ENCODE measurements around the gene AKT2. TPM values are rescaled to one million over a fixed set of nuclear protein-coding genes. Genes with fewer than 3 reads are reported as not detected.

Gene AKT2
- total and polyA plus RNA-seq, 10 of the 15 experiments (the other 5 are each of a cell fraction or from before 2014, with no cell fraction given) = 1.0 to 185 (median 71.5) TPM

DNA sequence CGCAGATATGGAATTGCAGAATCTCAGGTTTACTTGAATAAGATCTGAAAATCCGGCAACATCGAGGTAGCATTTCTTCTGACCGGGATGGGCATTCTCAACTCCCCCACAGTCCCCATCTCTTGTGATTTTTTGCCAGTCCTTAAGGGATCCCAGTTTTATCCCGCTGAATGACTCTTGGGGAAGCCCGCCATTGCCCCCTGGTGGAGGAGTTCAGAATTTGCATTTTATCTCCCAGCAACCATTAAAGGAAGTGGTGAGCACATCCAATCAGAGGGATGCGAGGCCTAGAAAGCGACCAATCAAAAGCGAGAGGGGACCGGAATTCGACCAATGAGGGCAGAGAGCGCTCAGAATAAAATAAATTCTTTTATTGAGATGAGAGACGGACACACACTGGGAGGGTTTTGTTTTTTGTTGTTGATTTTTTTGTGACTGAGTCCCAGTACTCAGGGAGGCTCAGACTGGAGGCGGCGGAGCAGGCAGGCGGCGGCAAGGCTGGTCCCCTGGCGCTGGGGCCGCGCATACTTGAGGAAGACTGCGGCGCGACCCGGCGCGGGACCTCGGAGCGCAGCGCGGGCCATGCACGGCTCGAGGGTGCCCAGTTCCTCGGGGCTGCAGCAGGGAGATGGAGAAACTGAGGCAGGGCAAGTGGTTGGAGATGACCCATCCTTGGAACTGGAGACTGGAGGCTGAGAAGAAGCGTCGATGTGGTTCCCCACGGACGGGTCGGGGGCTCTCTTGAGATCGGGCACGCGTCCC lies 63.1 kb downstream of the AKT2 start (continued):
- TF ChIP-seq, protein P1, sequence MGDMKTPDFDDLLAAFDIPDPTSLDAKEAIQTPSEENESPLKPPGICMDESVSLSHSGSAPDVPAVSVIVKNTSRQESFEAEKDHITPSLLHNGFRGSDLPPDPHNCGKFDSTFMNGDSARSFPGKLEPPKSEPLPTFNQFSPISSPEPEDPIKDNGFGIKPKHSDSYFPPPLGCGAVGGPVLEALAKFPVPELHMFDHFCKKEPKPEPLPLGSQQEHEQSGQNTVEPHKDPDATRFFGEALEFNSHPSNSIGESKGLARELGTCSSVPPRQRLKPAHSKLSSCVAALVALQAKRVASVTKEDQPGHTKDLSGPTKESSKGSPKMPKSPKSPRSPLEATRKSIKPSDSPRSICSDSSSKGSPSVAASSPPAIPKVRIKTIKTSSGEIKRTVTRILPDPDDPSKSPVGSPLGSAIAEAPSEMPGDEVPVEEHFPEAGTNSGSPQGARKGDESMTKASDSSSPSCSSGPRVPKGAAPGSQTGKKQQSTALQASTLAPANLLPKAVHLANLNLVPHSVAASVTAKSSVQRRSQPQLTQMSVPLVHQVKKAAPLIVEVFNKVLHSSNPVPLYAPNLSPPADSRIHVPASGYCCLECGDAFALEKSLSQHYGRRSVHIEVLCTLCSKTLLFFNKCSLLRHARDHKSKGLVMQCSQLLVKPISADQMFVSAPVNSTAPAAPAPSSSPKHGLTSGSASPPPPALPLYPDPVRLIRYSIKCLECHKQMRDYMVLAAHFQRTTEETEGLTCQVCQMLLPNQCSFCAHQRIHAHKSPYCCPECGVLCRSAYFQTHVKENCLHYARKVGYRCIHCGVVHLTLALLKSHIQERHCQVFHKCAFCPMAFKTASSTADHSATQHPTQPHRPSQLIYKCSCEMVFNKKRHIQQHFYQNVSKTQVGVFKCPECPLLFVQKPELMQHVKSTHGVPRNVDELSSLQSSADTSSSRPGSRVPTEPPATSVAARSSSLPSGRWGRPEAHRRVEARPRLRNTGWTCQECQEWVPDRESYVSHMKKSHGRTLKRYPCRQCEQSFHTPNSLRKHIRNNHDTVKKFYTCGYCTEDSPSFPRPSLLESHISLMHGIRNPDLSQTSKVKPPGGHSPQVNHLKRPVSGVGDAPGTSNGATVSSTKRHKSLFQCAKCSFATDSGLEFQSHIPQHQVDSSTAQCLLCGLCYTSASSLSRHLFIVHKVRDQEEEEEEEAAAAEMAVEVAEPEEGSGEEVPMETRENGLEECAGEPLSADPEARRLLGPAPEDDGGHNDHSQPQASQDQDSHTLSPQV (IDR thresholded peaks at IDR 0.05) = no peak
- TF ChIP-seq EP300 (IDR thresholded peaks at IDR 0.05; ENCODE audit: borderline replicate concordance in 1 of 2, control insufficient read depth in 1 of 2, low read depth in 2 of 2, low read length in 2 of 2) (no peak), BRCA1 (IDR thresholded peaks at IDR 0.05; ENCODE audit: low read depth, low read length) (no peak), SIN3A (IDR thresholded peaks at IDR 0.05; ENCODE audit: low read depth, low read length) (no peak), HDAC2 (IDR thresholded peaks at IDR 0.05) (no peak), SPI1 (IDR thresholded peaks at IDR 0.05; ENCODE audit: borderline replicate concordance, insufficient read depth, low read depth, low read length) (peak; percentile 77), MEF2B (IDR thresholded peaks at IDR 0.05; ENCODE audit: partially characterized antibody, poor library complexity, severe bottlenecking) (no peak), IKZF1 (conservative IDR thresholded peaks at IDR 0.05) (no peak), FOS (IDR thresholded peaks at IDR 0.05; ENCODE audit: borderline replicate concordance, extremely low read depth, insufficient read length) (peak; percentile 99), HDGF (IDR thresholded peaks at IDR 0.05) (no peak)
- TF ChIP-seq, protein P2, sequence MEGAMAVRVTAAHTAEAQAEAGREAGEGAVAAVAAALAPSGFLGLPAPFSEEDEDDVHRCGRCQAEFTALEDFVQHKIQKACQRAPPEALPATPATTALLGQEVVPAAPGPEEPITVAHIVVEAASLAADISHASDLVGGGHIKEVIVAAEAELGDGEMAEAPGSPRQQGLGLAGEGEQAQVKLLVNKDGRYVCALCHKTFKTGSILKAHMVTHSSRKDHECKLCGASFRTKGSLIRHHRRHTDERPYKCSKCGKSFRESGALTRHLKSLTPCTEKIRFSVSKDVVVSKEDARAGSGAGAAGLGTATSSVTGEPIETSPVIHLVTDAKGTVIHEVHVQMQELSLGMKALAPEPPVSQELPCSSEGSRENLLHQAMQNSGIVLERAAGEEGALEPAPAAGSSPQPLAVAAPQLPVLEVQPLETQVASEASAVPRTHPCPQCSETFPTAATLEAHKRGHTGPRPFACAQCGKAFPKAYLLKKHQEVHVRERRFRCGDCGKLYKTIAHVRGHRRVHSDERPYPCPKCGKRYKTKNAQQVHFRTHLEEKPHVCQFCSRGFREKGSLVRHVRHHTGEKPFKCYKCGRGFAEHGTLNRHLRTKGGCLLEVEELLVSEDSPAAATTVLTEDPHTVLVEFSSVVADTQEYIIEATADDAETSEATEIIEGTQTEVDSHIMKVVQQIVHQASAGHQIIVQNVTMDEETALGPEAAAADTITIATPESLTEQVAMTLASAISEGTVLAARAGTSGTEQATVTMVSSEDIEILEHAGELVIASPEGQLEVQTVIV (IDR thresholded peaks at IDR 0.05; ENCODE audit: borderline replicate concordance, partially characterized antibody) = no peak

All from GM12878 (cell line).